Keratinocyte (primary cell): Measurements from ENCODE around the gene COL6A1. TPM values are rescaled to one million over a fixed set of nuclear protein-coding genes. Genes with fewer than 3 reads are reported as not detected.

Source experiments
- DNase-seq: peaks from one replicate; pipeline ENCODE4 v3.0.0-alpha.2; 2011; ENCODE audit warnings: low read depth, missing footprints, low spot score
- FAIRE-seq: peaks from 2 replicates; lab custom pipeline; 2011; peaks lifted over from hg19 to GRCh38; lab: Jason Lieb, UNC
- H2AFZ ChIP-seq: 2 replicates; pipeline ENCODE4 v1.6.0; 2012; ENCODE audit warnings: low read length, control low read depth, inconsistent platforms; ENCODE audit not compliant: control insufficient read depth
- H3K27ac ChIP-seq: 2 replicates; pipeline ENCODE4 v1.5.1; 2011; ENCODE audit warnings: low read length; ENCODE audit not compliant: control insufficient read depth, insufficient read depth
- H3K27me3 ChIP-seq: 3 replicates; pipeline ENCODE4 v1.6.0; 2011; ENCODE audit warnings: low read length; ENCODE audit not compliant: control insufficient read depth, insufficient read depth; ENCODE audit errors: extremely low read depth
- H3K36me3 ChIP-seq, 2 experiments: 2 replicates in 1 of 2; 3 replicates in 1 of 2; pipeline ENCODE4 v1.5.1; 2011; ENCODE audit warnings: low read length in 2 of 2, mild to moderate bottlenecking in 1 of 2; ENCODE audit not compliant: control insufficient read depth in 2 of 2, insufficient read depth in 2 of 2; ENCODE audit errors: extremely low read depth in 1 of 2
- H3K4me1 ChIP-seq: 3 replicates; pipeline ENCODE4 v1.5.1; 2011; ENCODE audit warnings: low read length; ENCODE audit not compliant: control insufficient read depth, insufficient read depth; ENCODE audit errors: extremely low read depth
- H3K4me2 ChIP-seq: 3 replicates; pipeline ENCODE4 v1.6.0; 2011; ENCODE audit warnings: low read depth, low read length; ENCODE audit not compliant: control insufficient read depth, insufficient read depth; ENCODE audit errors: extremely low read depth
- H3K4me3 ChIP-seq, 3 experiments: fragments of 200-600 bp in 1 of 3; sonication (generic) in 1 of 3; 2 replicates in 2 of 3; 3 replicates in 1 of 3; pipeline ENCODE4 v1.5.1; 2011 to 2016; ENCODE audit warnings: low read length in 3 of 3, mild to moderate bottlenecking in 3 of 3, control low read depth in 2 of 3, inconsistent platforms in 1 of 3, low read depth in 1 of 3, mixed read lengths in 1 of 3, mixed run types in 1 of 3, moderate library complexity in 1 of 3; ENCODE audit not compliant: control insufficient read depth in 2 of 3, insufficient read depth in 2 of 3; ENCODE audit errors: extremely low read depth in 1 of 3
- H3K79me2 ChIP-seq: 2 replicates; pipeline ENCODE4 v1.6.0; 2012; ENCODE audit warnings: low read length; ENCODE audit not compliant: control insufficient read depth, insufficient read depth
- H3K9ac ChIP-seq: 3 replicates; pipeline ENCODE4 v1.6.0; 2011; ENCODE audit warnings: low read length; ENCODE audit not compliant: control insufficient read depth, insufficient read depth; ENCODE audit errors: extremely low read depth
- H3K9me1 ChIP-seq: 3 replicates; pipeline ENCODE4 v1.6.0; 2011; ENCODE audit warnings: low read length; ENCODE audit not compliant: control insufficient read depth, insufficient read depth; ENCODE audit errors: extremely low read depth
- H3K9me3 ChIP-seq: 2 replicates; pipeline ENCODE4 v1.5.1; 2012; ENCODE audit warnings: low read depth, low read length; ENCODE audit not compliant: control insufficient read depth
- H4K20me1 ChIP-seq: 3 replicates; pipeline ENCODE4 v1.6.0; 2011; ENCODE audit warnings: low read length; ENCODE audit not compliant: control insufficient read depth, insufficient read depth; ENCODE audit errors: extremely low read depth
- CTCF ChIP-seq, 3 experiments: IDR thresholded peaks in 1 of 3; conservative IDR thresholded peaks in 1 of 3; optimal IDR thresholded peaks in 1 of 3; 2 replicates in 2 of 3; 3 replicates in 1 of 3; pipeline versions ENCODE3 to v1.5.1; 2011; ENCODE audit warnings: low read length in 3 of 3, mild to moderate bottlenecking in 3 of 3, moderate library complexity in 2 of 3, control low read depth in 1 of 3, inconsistent platforms in 1 of 3; ENCODE audit not compliant: insufficient read depth in 2 of 3; ENCODE audit errors: extremely low read depth in 1 of 3
- EZH2 ChIP-seq: IDR thresholded peaks from one replicate; pipeline ENCODE4 v1.6.1; 2012; ENCODE audit warnings: inconsistent platforms, mild to moderate bottlenecking, low read length, moderate library complexity
- dilution Hi-C: fragments of 300-500 bp; cut with MboI; formaldehyde crosslinking; loops from one replicate; pipeline ENCODE4 v1.7.0; 2020; ENCODE audit warnings: low sequenced_read_pairs; ENCODE audit not compliant: extremely low pct_ligation_motif_present
- polyA plus RNA-seq, 5 experiments: library from polyadenylated mRNA; depleted of rRNA in 3 of 5; stranded (reverse) in 3 of 5; stranded (forward) in 1 of 5; unstranded in 1 of 5; fragments of >200 nt; gene quantifications; 1 replicate in 1 of 5; 2 replicates in 3 of 5; 3 replicates in 1 of 5; pipeline versions ENCODE4 v1.2.1 to v1.2.3, GENCODE V29; 2011 to 2012; ENCODE audit warnings: missing spikeins in 2 of 5, low read depth in 1 of 5, low replicate concordance in 1 of 5

Gene COL6A1
- polyA plus RNA-seq, 1 donor (not counting 4 experiments of a cell fraction or from before 2014, with no cell fraction given), result 2.5 TPM

DNA sequence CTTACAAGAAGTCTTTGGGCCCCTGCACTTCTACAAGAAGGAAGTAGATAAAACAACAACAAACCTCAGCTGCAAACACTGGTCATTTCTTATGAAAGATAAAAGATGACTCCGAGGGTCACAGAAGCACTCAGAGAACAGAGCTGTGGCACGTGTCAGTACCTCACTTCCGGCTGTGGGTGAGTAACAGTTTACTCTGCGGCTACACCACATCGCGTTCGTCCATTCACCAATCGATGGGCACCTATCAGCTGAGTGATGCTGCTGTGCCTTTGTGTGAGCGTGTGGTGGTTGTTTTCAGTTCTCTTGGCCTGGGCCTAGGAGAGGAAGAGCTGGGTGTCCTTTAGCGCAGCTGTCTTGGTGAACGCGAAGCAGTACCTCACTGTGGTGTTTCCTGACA lies 49.9 kb downstream of the COL6A1 start:
- dilution Hi-C loops, result no loop called here
- Histone ChIP-seq H3K4me1 (no peaks in the 10 kb centered on the region), H3K27me3 (no peaks in the 10 kb centered on the region), H3K4me3 (no peak overlapping the region), H3K9ac (no peak overlapping the region), H3K36me3 (no peaks in the 10 kb centered on the region), H4K20me1 (no peaks in the 10 kb centered on the region), H3K9me1 (no peaks in the 10 kb centered on the region), H3K4me2 (no peak overlapping the region), H3K27ac (no peak overlapping the region), H3K79me2 (no peaks in the 10 kb centered on the region), H3K9me3 (no peaks in the 10 kb centered on the region), H2AFZ (no peak overlapping the region)
- TF ChIP-seq CTCF (optimal IDR thresholded peaks at IDR 0.05 in 1 of 3, IDR thresholded peaks at IDR 0.05 in 1 of 3, conservative IDR thresholded peaks at IDR 0.05 in 1 of 3; ENCODE audit: extremely low read depth in 1 of 3, insufficient read depth in 2 of 3, low read length in 3 of 3), result no peak
- TF ChIP-seq EZH2, result no peak
- DNase-seq, result no peak
- no peak for FAIRE-seq

- Histone ChIP-seq H3K27ac (no peak overlapping the region), H3K9ac (no peak overlapping the region), H3K4me3 (no peak overlapping the region), H4K20me1 (no peaks in the 10 kb centered on the region), H2AFZ (no peak overlapping the region), H3K36me3 (no peaks in the 10 kb centered on the region), H3K79me2 (no peaks in the 10 kb centered on the region), H3K9me1 (no peaks in the 10 kb centered on the region), H3K27me3 (no peaks in the 10 kb centered on the region), H3K4me2 (no peak overlapping the region), H3K9me3 (no peaks in the 10 kb centered on the region), H3K4me1 (no peaks in the 10 kb centered on the region)
- DNase-seq (no peak), FAIRE-seq (no peak)
- dilution Hi-C loops, result no loop called here
- TF ChIP-seq CTCF (optimal IDR thresholded peaks at IDR 0.05 in 1 of 3, IDR thresholded peaks at IDR 0.05 in 1 of 3, conservative IDR thresholded peaks at IDR 0.05 in 1 of 3; ENCODE audit: extremely low read depth in 1 of 3, insufficient read depth in 2 of 3, low read length in 3 of 3) (no peak), EZH2 (no peak)
These were observed 50.5 kb downstream of the COL6A1 start for GRCh38 chr21:46032100-46032499.
